K562 (cell line): ENCODE results near the gene RBP7. TPM values are rescaled to one million over a fixed set of nuclear protein-coding genes. Genes with fewer than 3 reads are reported as not detected.

Experiments used
- ESRRA ChIP-seq: fragments of 450-650 bp; IDR thresholded peaks from 2 replicates; pipeline ENCODE4 v1.6.1; 2014; ENCODE audit warnings: low read depth, mild to moderate bottlenecking, moderate library complexity, borderline replicate concordance
- HDAC2 ChIP-seq: fragments of 450-650 bp; IDR thresholded peaks from 2 replicates; pipeline ENCODE4 v1.6.1; 2016; ENCODE audit warnings: mild to moderate bottlenecking
- HMBOX1 ChIP-seq: sonication (generic); IDR thresholded peaks from 2 replicates; pipeline ENCODE4 v1.6.1; 2016
- MBD2 ChIP-seq: sonication (generic); IDR thresholded peaks from 2 replicates; pipeline ENCODE4 v1.6.1; 2016; ENCODE audit warnings: low read depth, borderline replicate concordance
- MNT ChIP-seq, 2 experiments: fragments of 450-650 bp; conservative IDR thresholded peaks; 2 replicates each; pipeline ENCODE4 v1.6.1; 2017; ENCODE audit warnings: mild to moderate bottlenecking in 2 of 2, moderate library complexity in 2 of 2
- NELFE ChIP-seq: IDR thresholded peaks from 2 replicates; pipeline ENCODE4 v1.6.1; 2011; ENCODE audit warnings: mild to moderate bottlenecking; ENCODE audit not compliant: insufficient read depth, insufficient read length
- NFXL1 ChIP-seq: fragments of 450-650 bp; formaldehyde crosslinking; IDR thresholded peaks from 2 replicates; pipeline ENCODE4 v1.4.0; 2021; ENCODE audit warnings: mild to moderate bottlenecking
- PML ChIP-seq: IDR thresholded peaks from 2 replicates; pipeline ENCODE4 v1.6.1; 2012; ENCODE audit warnings: low read length, inconsistent platforms
- PRMT5 ChIP-seq: sonication (generic); formaldehyde crosslinking; IDR thresholded peaks from 2 replicates; pipeline ENCODE4 v1.5.0; 2020; ENCODE audit warnings: missing genetic modification reagents
- PYGO2 ChIP-seq: fragments of 450-650 bp; IDR thresholded peaks from 2 replicates; pipeline ENCODE4 v1.6.1; 2016; ENCODE audit warnings: mild to moderate bottlenecking, missing genetic modification characterization, moderate library complexity, missing compliant biosample characterization
- SAFB ChIP-seq: fragments of 200-400 bp; formaldehyde crosslinking; IDR thresholded peaks from 2 replicates; pipeline ENCODE4 v1.6.1; 2017; ENCODE audit warnings: low read depth, low read length, borderline replicate concordance
- TBP ChIP-seq: optimal IDR thresholded peaks from 2 replicates; pipeline ENCODE3; 2011; ENCODE audit warnings: low read depth, low read length, improper control_type of control experiment
- THAP12 ChIP-seq: fragments of 250-450 bp; sonication (Bioruptor Pico); IDR thresholded peaks from 2 replicates; pipeline ENCODE4 v1.9.0; 2021; ENCODE audit warnings: mild to moderate bottlenecking, inconsistent platforms
- ZEB2 ChIP-seq: fragments of 450-650 bp; IDR thresholded peaks from 2 replicates; pipeline ENCODE4 v1.6.1; 2016
- ZKSCAN3 ChIP-seq: fragments of 250-450 bp; sonication (Bioruptor Pico); IDR thresholded peaks from 2 replicates; pipeline ENCODE4 v1.4.0; 2020
- ZNF217 ChIP-seq: sonication (generic); formaldehyde crosslinking; IDR thresholded peaks from 2 replicates; pipeline ENCODE4 v1.8.0; 2022; ENCODE audit warnings: mild to moderate bottlenecking, missing genetic modification reagents
- polyA plus RNA-seq, 8 experiments: library from polyadenylated mRNA; depleted of rRNA in 4 of 8; stranded (reverse) in 5 of 8; unstranded in 3 of 8; fragments of >200 nt; fragmentation: Nextera tagmentation in 2 of 8; fragmentation: Illumina TruSeq in 1 of 8; extraction: Ambion mirVana in 2 of 8; extraction: Trizol in 1 of 8; gene quantifications; 2 replicates each; pipeline versions ENCODE4 v1.2.1 to v1.2.3, GENCODE V29; 2011 to 2014; ENCODE audit warnings: inconsistent platforms in 1 of 8, missing spikeins in 1 of 8
- total RNA-seq, 7 experiments: library from RNA; depleted of rRNA in 6 of 7; stranded (reverse); fragments of >200 nt in 6 of 7; fragmentation: Illumina TruSeq in 2 of 7; extraction: Trizol in 2 of 7; gene quantifications; 2 replicates each; pipeline versions ENCODE4 v1.2.1 to v1.2.3, GENCODE V29; 2011 to 2021; ENCODE audit warnings: low replicate concordance in 1 of 7

Gene RBP7
- total and polyA plus RNA-seq, 9 of the 15 experiments (the other 6 are each of a cell fraction or from before 2014, with no cell fraction given): not detected

DNA sequence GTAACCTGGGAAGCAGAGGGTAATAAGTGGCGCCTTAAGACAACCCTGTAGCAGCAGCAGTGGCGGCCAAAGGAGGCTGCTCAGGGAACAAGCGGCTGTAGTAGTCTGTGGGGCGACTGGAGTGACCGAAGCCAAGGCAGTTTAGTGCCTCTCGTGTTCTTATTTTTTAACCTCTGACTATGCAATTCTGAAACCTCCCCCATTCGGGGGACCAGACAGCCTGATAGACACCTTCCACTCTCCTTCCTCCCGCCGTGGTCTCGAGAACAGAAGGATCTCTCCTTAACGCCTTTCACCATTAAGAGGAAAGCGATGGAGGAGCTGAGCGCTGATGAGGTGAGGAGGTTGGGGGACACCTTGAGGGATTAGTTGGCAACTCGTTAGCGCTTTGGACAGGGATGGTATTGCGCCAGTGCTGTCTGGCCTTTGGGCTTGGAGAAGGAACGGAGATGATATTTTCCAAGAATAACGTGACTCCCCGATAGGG lies 36.4 kb downstream of the RBP7 start (continued):
- no peak for TF ChIP-seq ESRRA
- TF ChIP-seq PML: no peak
- TF ChIP-seq MNT (conservative IDR thresholded peaks at IDR 0.05): no peak
- peak; percentile 37; the same call in 1 of the 2 replicates for TF ChIP-seq THAP12 (CRISPR knock-in tag)
- TF ChIP-seq TBP: no peak
- no peak for TF ChIP-seq NELFE
- no peak for TF ChIP-seq ZNF217
- no peak for TF ChIP-seq ZKSCAN3
- TF ChIP-seq SAFB: no peak
- TF ChIP-seq NFXL1 (CRISPR knock-in tag): no peak
- 0 out of 2 replicates have a peak, but pooled peaks have one; percentile 27 for TF ChIP-seq ZEB2
- 0 out of 2 replicates have a peak, but pooled peaks have one; percentile 3 for TF ChIP-seq HDAC2
- peak; percentile 86 for TF ChIP-seq HMBOX1
- no peak for TF ChIP-seq PRMT5
- TF ChIP-seq PYGO2 (tag): no peak
- 0 out of 2 replicates have a peak, but pooled peaks have one; percentile 11 for TF ChIP-seq MBD2
